Upper lobe of left lung (tissue), 4 donors: ENCODE results near the gene CDC14A.

Experiments used
- POLR2AphosphoS5 ChIP-seq, 2 donors: sonication (generic); formaldehyde crosslinking; IDR thresholded peaks; one replicate each; pipeline ENCODE4 v1.5.1; 2017; ENCODE audit warnings: antibody characterized with exemption in 2 of 2
- TF ChIP-seq, protein P1 (sequence below), 6 experiments: fragments of 450-650 bp in 4 of 6; fragments of 200-600 bp in 2 of 6; sonication (generic) in 2 of 6; IDR thresholded peaks; one replicate each; pipeline ENCODE4 v1.5.1; 2016 to 2019; ENCODE audit warnings: antibody characterized with exemption in 6 of 6

DNA sequence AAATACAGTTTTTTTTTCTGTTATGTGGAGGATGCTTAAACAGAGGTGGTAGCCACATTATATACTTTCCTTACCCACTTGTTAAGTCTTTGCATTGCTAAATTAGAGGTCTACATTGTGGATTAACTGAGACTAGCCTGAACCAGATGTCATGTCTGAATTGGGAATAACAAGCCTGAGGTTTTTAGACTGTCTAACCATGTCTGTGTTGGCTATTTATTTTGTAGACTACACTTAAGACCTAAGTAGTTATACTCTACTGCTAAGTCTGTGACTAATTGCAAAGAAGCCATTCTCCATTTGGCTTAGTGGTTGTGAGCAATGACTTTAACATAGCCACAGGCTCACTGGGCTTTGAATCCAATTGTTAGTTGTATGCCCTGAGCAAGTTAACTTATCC is 45.4 kb downstream of the CDC14A start:
- TF ChIP-seq, protein P1, sequence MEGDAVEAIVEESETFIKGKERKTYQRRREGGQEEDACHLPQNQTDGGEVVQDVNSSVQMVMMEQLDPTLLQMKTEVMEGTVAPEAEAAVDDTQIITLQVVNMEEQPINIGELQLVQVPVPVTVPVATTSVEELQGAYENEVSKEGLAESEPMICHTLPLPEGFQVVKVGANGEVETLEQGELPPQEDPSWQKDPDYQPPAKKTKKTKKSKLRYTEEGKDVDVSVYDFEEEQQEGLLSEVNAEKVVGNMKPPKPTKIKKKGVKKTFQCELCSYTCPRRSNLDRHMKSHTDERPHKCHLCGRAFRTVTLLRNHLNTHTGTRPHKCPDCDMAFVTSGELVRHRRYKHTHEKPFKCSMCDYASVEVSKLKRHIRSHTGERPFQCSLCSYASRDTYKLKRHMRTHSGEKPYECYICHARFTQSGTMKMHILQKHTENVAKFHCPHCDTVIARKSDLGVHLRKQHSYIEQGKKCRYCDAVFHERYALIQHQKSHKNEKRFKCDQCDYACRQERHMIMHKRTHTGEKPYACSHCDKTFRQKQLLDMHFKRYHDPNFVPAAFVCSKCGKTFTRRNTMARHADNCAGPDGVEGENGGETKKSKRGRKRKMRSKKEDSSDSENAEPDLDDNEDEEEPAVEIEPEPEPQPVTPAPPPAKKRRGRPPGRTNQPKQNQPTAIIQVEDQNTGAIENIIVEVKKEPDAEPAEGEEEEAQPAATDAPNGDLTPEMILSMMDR (IDR thresholded peaks at IDR 0.05): no peak
- no peak for TF ChIP-seq POLR2AphosphoS5 (IDR thresholded peaks at IDR 0.05)
